Liver (tissue), 9 donors: ENCODE data around the gene CUL3. TPM values are rescaled to one million over a fixed set of nuclear protein-coding genes. Genes with fewer than 3 reads are reported as not detected.

Source experiments
- DNase-seq: peaks from one replicate; pipeline ENCODE4 v3.0.0-alpha.2; 2017; ENCODE audit warnings: low spot score
- H3K27ac ChIP-seq, 2 donors: one replicate each; pipeline ENCODE4 v1.7.0; 2013; ENCODE audit warnings: inconsistent platforms in 2 of 2, low read length in 2 of 2, control low read depth in 1 of 2, low read depth in 1 of 2, mild to moderate bottlenecking in 1 of 2
- H3K27me3 ChIP-seq, 4 donors: one replicate each; pipeline versions ENCODE4 v1.6.1 to v1.7.0; 2013; ENCODE audit warnings: low read length in 3 of 4, inconsistent platforms in 1 of 4, mild to moderate bottlenecking in 1 of 4, moderate library complexity in 1 of 4; ENCODE audit not compliant: control insufficient read depth in 4 of 4, insufficient read depth in 4 of 4
- H3K36me3 ChIP-seq, 4 donors: one replicate each; pipeline versions ENCODE4 v1.6.1 to v1.7.0; 2013; ENCODE audit warnings: low read length in 3 of 4, mild to moderate bottlenecking in 3 of 4, low read depth in 1 of 4, moderate library complexity in 1 of 4; ENCODE audit not compliant: control insufficient read depth in 4 of 4, insufficient read depth in 3 of 4
- H3K4me1 ChIP-seq, 4 donors: one replicate each; pipeline versions ENCODE4 v1.6.1 to v1.7.0; 2013; ENCODE audit warnings: low read length in 3 of 4, mild to moderate bottlenecking in 3 of 4, moderate library complexity in 1 of 4; ENCODE audit not compliant: control insufficient read depth in 4 of 4, insufficient read depth in 4 of 4
- H3K4me3 ChIP-seq, 3 donors: one replicate each; pipeline versions ENCODE4 v1.6.1 to v1.7.0; 2013; ENCODE audit warnings: low read length in 3 of 3, control low read depth in 1 of 3, low read depth in 1 of 3, mild to moderate bottlenecking in 1 of 3
- H3K9ac ChIP-seq, 2 donors: one replicate each; pipeline ENCODE4 v1.7.0; 2013; ENCODE audit warnings: low read length in 2 of 2, mild to moderate bottlenecking in 2 of 2, moderate library complexity in 2 of 2, control low read depth in 1 of 2, low read depth in 1 of 2
- H3K9me3 ChIP-seq, 4 donors: one replicate each; pipeline versions ENCODE4 v1.6.1 to v1.7.0; 2013; ENCODE audit warnings: low read length in 3 of 4; ENCODE audit not compliant: control insufficient read depth in 4 of 4
- ATF3 ChIP-seq: IDR thresholded peaks from 2 replicates; pipeline ENCODE4 v1.6.1; 2016; ENCODE audit warnings: antibody characterized with exemption
- CTCF ChIP-seq: fragments of 150-350 bp; IDR thresholded peaks from 2 replicates; pipeline ENCODE4 v1.5.1; 2017; ENCODE audit warnings: improper control_type of control experiment, low read depth, low read length; ENCODE audit not compliant: missing input control
- EGR1 ChIP-seq, 2 donors: IDR thresholded peaks; 2 replicates each; pipeline ENCODE4 v1.6.1; 2016 to 2018; ENCODE audit warnings: antibody characterized with exemption in 2 of 2, low read depth in 2 of 2
- FOXA1 ChIP-seq: IDR thresholded peaks from 2 replicates; pipeline ENCODE4 v1.6.1; 2016; ENCODE audit warnings: antibody characterized with exemption
- FOXA2 ChIP-seq: IDR thresholded peaks from 2 replicates; pipeline ENCODE4 v1.6.1; 2016; ENCODE audit warnings: antibody characterized with exemption
- GABPA ChIP-seq, 2 donors: IDR thresholded peaks in 1 of 2; conservative IDR thresholded peaks in 1 of 2; 2 replicates each; pipeline ENCODE4 v1.6.1; 2016; ENCODE audit warnings: antibody characterized with exemption in 2 of 2, mild to moderate bottlenecking in 1 of 2, moderate library complexity in 1 of 2
- HNF4A ChIP-seq, 2 donors: conservative IDR thresholded peaks; 2 replicates each; pipeline ENCODE4 v1.6.1; 2016; ENCODE audit warnings: antibody characterized with exemption in 2 of 2, mild to moderate bottlenecking in 2 of 2
- HNF4G ChIP-seq: IDR thresholded peaks from 2 replicates; pipeline ENCODE4 v1.6.1; 2016; ENCODE audit warnings: antibody characterized with exemption
- JUND ChIP-seq, 2 donors: IDR thresholded peaks; 2 replicates each; pipeline ENCODE4 v1.6.1; 2016; ENCODE audit warnings: antibody characterized with exemption in 2 of 2
- MAX ChIP-seq: IDR thresholded peaks from 2 replicates; pipeline ENCODE4 v1.6.1; 2016; ENCODE audit warnings: antibody characterized with exemption
- NR2F2 ChIP-seq: IDR thresholded peaks from 2 replicates; pipeline ENCODE4 v1.6.1; 2016; ENCODE audit warnings: antibody characterized with exemption
- RAD21 ChIP-seq, 2 donors: IDR thresholded peaks; 2 replicates each; pipeline ENCODE4 v1.6.1; 2016; ENCODE audit warnings: antibody characterized with exemption in 2 of 2, mild to moderate bottlenecking in 2 of 2
- REST ChIP-seq: IDR thresholded peaks from 2 replicates; pipeline ENCODE4 v1.6.1; 2016; ENCODE audit warnings: antibody characterized with exemption, mild to moderate bottlenecking
- RXRA ChIP-seq, 2 donors: IDR thresholded peaks; 2 replicates each; pipeline ENCODE4 v1.6.1; 2017 to 2018; ENCODE audit warnings: antibody characterized with exemption in 2 of 2, mild to moderate bottlenecking in 1 of 2
- SP1 ChIP-seq: IDR thresholded peaks from 2 replicates; pipeline ENCODE4 v1.6.1; 2018; ENCODE audit warnings: antibody characterized with exemption, mild to moderate bottlenecking
- TAF1 ChIP-seq: conservative IDR thresholded peaks from 2 replicates; pipeline ENCODE4 v1.6.1; 2016; ENCODE audit warnings: antibody characterized with exemption, mild to moderate bottlenecking
- YY1 ChIP-seq: IDR thresholded peaks from 2 replicates; pipeline ENCODE4 v1.6.1; 2016; ENCODE audit warnings: antibody characterized with exemption, mild to moderate bottlenecking
- ZBTB33 ChIP-seq: IDR thresholded peaks from 2 replicates; pipeline ENCODE4 v1.6.1; 2016; ENCODE audit warnings: antibody characterized with exemption
- WGBS: extraction: QIAGEN DNeasy Blood & Tissue Kit; methylation state at CpG from one replicate; pipeline ENCODE4 v1.1.7; 2013; 5-methylcytosine and 5-hydroxymethylcytosine counted together
- polyA plus RNA-seq, 2 donors: library from polyadenylated mRNA; stranded (reverse) in 1 of 2; unstranded in 1 of 2; fragments of 200-250 nt in 1 of 2; fragments of >200 nt in 1 of 2; fragmentation: Nextera tagmentation in 1 of 2; extraction: Ambion mirVana in 1 of 2; gene quantifications; one replicate each; pipeline versions ENCODE4 v1.2.1 to v1.2.3, GENCODE V29; 2013 to 2015
- total RNA-seq, 2 donors: library from RNA; depleted of rRNA; stranded (reverse); fragments of >200 nt; gene quantifications; one replicate each; pipeline ENCODE4 v1.2.3, GENCODE V29; 2014
- donor health status: healthy.
- donor health status: healthy.
- donor health status: healthy.
- donor health status: healthy.
- donor health status: healthy.

The CUL3 gene
- total and polyA plus RNA-seq, 4 donors = 24.7 to 48.9 (median 33.1) TPM

GRCh38 chr2:224580248-224580647, 4.9 kb downstream of the CUL3 start:
- no peak for TF ChIP-seq CTCF
- TF ChIP-seq NR2F2 = no peak
- no peak for TF ChIP-seq MAX
- no peak for TF ChIP-seq FOXA1
- no peak for TF ChIP-seq FOXA2
- no peak for TF ChIP-seq HNF4G
- TF ChIP-seq YY1 = no peak
- TF ChIP-seq HNF4A (conservative IDR thresholded peaks at IDR 0.05) = no peak
- TF ChIP-seq EGR1 (IDR thresholded peaks at IDR 0.05; ENCODE audit: low read depth in 2 of 2) = no peak
- TF ChIP-seq RAD21 (IDR thresholded peaks at IDR 0.05) = no peak
- TF ChIP-seq ATF3 = no peak
- no peak for TF ChIP-seq JUND (IDR thresholded peaks at IDR 0.05)
- TF ChIP-seq RXRA (IDR thresholded peaks at IDR 0.05) = no peak
- TF ChIP-seq TAF1 = no peak
- TF ChIP-seq GABPA (IDR thresholded peaks at IDR 0.05 in 1 of 2, conservative IDR thresholded peaks at IDR 0.05 in 1 of 2) = no peak
- no peak for TF ChIP-seq SP1
- no peak for TF ChIP-seq ZBTB33
- no peak for TF ChIP-seq REST
- peaks cover 4 to 34% (median 12%) of the 10 kb centered on the region in 4 donors for H3K4me1 ChIP-seq
- H3K9ac ChIP-seq = no peak overlapping the region
- no peaks in the 10 kb centered on the region for H3K9me3 ChIP-seq
- no peaks in the 10 kb centered on the region for H3K27me3 ChIP-seq
- H3K27ac ChIP-seq = no peak overlapping the region
- H3K4me3 ChIP-seq = no peak overlapping the region
- no peak for DNase-seq
- no peaks in the 10 kb centered on the region for H3K36me3 ChIP-seq
- 95% methylated on average over 12 of the region's 12 CpGs for WGBS
